GM12873 (cell line): Measurements from ENCODE around the gene ELOVL5.

Experiments used
- TF ChIP-seq, protein P1 (sequence below): IDR thresholded peaks from 2 replicates; pipeline ENCODE4 v1.5.1; 2012; ENCODE audit warnings: low read depth, mild to moderate bottlenecking, moderate library complexity, low read length, control low read depth; ENCODE audit not compliant: insufficient read depth; ENCODE audit errors: missing control alignments

ELOVL5 gene

DNA sequence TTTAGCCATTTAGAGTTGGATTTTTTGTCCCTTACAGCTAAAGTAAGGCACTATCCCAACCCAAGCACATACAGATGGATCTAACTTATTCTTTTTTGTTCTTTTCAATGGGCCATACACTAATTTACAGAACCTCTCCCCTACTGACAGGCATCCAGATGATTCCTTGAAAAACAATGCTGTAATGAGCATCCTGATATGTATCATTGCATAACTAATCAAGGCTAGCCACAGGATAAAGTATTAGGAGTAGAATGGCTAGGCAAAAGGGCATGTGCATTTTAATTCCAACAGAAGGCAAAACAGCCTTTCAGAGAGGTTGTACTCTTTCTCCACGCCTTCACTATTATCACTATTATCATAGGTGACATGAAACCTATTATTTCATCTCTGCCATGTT, 54.1 kb downstream of the ELOVL5 start:
- TF ChIP-seq, protein P1, sequence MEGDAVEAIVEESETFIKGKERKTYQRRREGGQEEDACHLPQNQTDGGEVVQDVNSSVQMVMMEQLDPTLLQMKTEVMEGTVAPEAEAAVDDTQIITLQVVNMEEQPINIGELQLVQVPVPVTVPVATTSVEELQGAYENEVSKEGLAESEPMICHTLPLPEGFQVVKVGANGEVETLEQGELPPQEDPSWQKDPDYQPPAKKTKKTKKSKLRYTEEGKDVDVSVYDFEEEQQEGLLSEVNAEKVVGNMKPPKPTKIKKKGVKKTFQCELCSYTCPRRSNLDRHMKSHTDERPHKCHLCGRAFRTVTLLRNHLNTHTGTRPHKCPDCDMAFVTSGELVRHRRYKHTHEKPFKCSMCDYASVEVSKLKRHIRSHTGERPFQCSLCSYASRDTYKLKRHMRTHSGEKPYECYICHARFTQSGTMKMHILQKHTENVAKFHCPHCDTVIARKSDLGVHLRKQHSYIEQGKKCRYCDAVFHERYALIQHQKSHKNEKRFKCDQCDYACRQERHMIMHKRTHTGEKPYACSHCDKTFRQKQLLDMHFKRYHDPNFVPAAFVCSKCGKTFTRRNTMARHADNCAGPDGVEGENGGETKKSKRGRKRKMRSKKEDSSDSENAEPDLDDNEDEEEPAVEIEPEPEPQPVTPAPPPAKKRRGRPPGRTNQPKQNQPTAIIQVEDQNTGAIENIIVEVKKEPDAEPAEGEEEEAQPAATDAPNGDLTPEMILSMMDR = no peak

DNA sequence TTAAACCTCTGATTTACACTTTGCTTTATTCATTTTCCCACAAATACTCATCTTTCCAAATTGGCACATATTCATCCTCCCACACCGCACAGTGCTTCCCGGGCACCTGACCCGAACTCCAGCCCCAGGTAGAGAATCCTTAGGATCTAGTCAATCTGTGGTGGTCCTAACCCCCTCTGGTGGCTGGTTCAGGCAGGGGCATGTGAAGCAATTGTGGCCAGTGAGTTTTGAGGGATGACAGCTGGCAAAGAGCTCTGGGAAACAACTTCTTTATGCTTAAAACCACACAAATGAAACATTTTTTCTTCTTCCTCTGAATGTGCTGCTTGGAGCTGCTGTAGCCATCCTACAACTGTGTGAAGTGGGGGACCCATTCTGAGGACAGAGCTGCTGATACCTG, 54.7 kb downstream of the ELOVL5 start:
- TF ChIP-seq, protein P1 = peak; percentile 55

DNA sequence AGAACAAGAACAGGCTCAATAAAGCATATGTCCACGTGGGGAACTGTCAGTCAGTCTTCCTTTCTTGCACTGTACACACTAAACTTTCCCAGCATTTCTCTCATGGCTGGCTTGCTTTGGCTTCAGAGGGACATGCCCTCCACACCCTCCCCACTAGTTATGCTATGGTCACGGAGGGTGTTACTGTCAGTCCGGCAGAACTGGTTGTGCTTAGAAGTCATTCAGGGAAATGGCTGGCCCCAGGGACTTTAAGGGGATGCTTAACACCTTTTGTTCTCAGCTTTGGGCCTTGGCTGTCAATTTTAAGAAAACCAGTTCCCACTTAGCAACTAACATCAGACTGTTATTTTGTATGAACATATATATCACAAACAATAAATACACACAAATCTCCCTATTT, 55.1 kb downstream of the ELOVL5 start:
- TF ChIP-seq, protein P1 = no peak

DNA sequence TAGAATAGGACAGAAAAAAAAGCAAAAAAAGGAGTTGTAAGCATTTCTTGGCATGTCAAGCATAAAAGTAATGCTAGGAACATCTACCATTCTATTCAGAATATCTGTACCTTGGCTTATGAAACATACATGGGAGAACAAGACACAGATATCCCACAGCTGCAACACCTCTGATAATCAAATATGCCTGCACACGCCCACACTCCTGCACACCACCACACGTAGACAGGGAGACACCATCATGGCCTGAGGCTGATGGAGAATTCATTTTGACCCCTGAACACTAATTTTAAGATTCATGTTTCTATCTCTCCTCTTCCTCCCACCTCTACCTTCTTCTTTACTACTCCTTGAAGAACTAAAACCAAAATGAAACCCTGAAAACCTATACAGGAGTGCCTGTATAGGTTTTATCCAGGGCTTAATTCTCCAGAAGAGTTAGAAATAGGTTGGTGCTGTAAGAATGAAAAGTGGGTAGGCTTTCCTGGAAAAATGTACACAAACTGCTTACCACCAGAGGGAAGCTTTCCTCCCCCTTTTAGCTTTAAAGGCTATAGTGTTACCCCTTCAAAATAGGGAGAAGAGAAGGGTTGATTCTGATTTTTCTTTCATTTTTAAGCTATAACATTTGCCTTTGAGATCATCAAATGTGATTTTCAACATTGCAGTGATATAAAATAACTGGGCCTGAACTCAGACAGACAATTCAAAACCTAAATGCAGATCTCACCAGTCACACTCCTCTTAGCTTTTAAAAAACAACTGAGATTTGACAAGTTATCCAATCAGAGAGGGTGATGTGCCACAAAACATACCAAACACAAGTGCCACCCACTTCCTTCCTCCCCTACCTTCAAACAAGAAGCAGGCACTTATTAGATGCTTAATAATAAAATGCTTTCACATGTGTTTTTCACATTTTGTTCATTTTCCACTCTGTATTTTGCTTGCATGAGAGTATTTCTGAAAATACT, 57.9 kb downstream of the ELOVL5 start:
- TF ChIP-seq, protein P1 = no peak

DNA sequence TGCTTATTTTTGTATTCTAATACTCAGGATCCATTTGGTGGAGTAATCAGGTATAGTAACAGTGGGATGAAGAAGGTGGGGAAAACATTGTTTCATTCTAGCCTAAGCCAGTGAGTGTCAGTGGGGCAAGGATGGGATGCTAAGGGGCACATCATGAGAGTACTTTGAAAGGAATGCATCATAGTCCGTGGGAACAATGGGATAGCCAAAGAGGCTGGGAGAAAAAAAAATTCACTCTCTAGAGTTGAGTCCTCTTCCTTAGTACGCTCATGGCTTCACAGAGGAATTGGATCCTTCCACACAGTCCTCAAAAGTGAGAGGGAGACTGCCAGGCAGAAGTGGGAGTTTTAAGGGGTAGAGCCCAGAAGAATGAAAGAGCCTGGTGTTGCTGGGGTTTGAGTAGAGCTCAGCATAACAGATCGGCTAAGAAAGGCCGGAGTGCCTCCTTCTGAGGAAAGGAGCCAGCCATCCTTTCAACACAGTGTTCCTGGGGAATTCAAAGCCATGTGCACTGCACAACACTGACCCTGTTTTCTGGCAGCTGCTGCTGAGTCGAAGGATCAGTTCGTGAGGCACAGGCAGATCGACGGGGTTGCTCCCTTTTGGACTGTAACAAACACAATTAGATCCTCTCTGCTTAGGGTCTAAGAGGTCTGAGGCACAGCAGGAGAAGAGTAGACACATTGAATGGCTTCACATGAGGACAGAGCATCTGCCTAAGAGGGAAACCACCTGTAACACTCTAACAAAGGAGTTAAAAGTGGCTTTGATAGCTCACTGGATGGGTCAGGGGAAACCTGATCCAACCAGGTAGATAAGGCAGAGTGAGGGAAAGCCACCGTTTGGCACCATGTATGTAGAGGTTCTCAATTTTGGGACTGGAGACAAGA, 61.2 kb downstream of the ELOVL5 start:
- TF ChIP-seq, protein P1 = no peak

DNA sequence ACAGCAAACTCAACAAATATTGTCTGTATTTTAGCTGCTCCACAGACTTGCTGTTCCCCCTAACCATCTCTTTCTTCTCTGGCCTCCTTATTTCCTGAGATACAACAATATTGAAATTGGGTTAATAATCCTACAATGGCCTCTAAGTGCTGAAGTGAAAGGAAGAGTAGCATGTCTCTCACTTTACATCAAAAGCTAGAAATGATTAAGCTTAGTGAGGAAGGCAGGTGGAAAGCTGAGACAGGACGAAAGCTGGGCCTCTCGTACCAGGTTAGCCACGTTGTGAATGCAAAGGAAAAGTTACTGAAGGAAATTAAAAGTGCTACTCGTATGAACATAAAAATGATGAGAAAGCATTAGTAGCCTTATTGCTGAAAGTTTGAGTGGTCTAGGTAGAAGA, 63.8 kb downstream of the ELOVL5 start:
- TF ChIP-seq, protein P1 = no peak

DNA sequence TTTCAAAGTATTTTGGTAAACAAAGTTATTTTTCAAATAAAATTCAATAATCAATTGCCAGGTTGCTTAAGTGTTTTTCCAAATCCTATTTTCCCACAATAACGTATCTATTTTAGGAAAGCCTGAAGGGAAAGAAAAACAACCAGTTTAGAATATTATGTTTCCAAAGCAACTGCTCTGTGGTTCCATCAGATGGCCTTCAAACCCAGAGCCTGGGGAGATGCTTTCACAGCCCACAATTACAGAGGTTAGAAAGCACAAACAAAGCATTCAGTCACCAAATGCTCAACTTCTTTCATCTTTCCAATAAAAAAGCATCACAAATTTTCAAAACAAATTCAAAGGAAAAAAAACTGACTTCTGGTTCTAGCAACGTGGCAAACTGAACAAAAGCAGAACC, 66.0 kb downstream of the ELOVL5 start:
- TF ChIP-seq, protein P1 = no peak
